ENCODE measurements around the gene CTDP1.

Gene CTDP1

GRCh38 chr18:79634593-79635426 is 44.8 kb upstream of the CTDP1 start:
- no peak for TF ChIP-seq CTCF (IDR thresholded peaks at IDR 0.05; ENCODE audit: low read depth, low read length, missing control alignments)
- no peak for DNase-seq (ENCODE audit: low read depth)
- in situ Hi-C loops (cut with HindIII; ENCODE audit: low sequenced_read_pairs), result no loop called here
- H3K4me3 ChIP-seq (ENCODE audit: low read depth, low read length), result no peak overlapping the region

GRCh38 chr18:79635427-79635726 is 44.2 kb upstream of the CTDP1 start:
- TF ChIP-seq CTCF (IDR thresholded peaks at IDR 0.05; ENCODE audit: low read depth, low read length, missing control alignments), result no peak
- DNase-seq (ENCODE audit: low read depth), result no peak
- H3K4me3 ChIP-seq (ENCODE audit: low read depth, low read length), result no peak overlapping the region
- in situ Hi-C loops (cut with HindIII; ENCODE audit: low sequenced_read_pairs), result no loop called here

GRCh38 chr18:79637181-79637920 is 42.3 kb upstream of the CTDP1 start:
- no peak for TF ChIP-seq CTCF (IDR thresholded peaks at IDR 0.05; ENCODE audit: low read depth, low read length, missing control alignments)
- in situ Hi-C loops (cut with HindIII; ENCODE audit: low sequenced_read_pairs), result no loop called here
- H3K4me3 ChIP-seq (ENCODE audit: low read depth, low read length), result no peak overlapping the region
- no peak for DNase-seq (ENCODE audit: low read depth)

GRCh38 chr18:79637921-79638909 is 41.4 kb upstream of the CTDP1 start:
- in situ Hi-C loops (cut with HindIII; ENCODE audit: low sequenced_read_pairs), result no loop called here
- DNase-seq (ENCODE audit: low read depth), result no peak
- H3K4me3 ChIP-seq (ENCODE audit: low read depth, low read length), result no peak overlapping the region
- no peak for TF ChIP-seq CTCF (IDR thresholded peaks at IDR 0.05; ENCODE audit: low read depth, low read length, missing control alignments)

GRCh38 chr18:79639072-79639829 is 40.4 kb upstream of the CTDP1 start:
- DNase-seq (ENCODE audit: low read depth), result no peak
- no peak for TF ChIP-seq CTCF (IDR thresholded peaks at IDR 0.05; ENCODE audit: low read depth, low read length, missing control alignments)
- no peak overlapping the region for H3K4me3 ChIP-seq (ENCODE audit: low read depth, low read length)
- in situ Hi-C loops (cut with HindIII; ENCODE audit: low sequenced_read_pairs), result no loop called here

Data from astrocyte of the cerebellum (primary cell).